Cardiac fibroblast (primary cell): Measurements from ENCODE around the gene PRKACA.

ENCODE experiments used
- DNase-seq, 2 donors: peaks; one replicate each; pipeline versions ENCODE4 v3.0.0 to v3.0.0-alpha.2; 2010; ENCODE audit warnings: low read depth in 2 of 2
- H3K4me3 ChIP-seq, 2 donors: replicated peaks in 1 of 2; 1 replicate in 1 of 2; 2 replicates in 1 of 2; pipeline ENCODE4 v1.5.1; 2011; ENCODE audit warnings: low read depth in 2 of 2, low read length in 2 of 2, mild to moderate bottlenecking in 2 of 2, moderate library complexity in 1 of 2
- TF ChIP-seq, protein P1 (sequence below): IDR thresholded peaks from one replicate; pipeline ENCODE4 v1.5.1; 2011; ENCODE audit warnings: low read depth, mild to moderate bottlenecking, low read length, inconsistent platforms

The PRKACA gene

DNA sequence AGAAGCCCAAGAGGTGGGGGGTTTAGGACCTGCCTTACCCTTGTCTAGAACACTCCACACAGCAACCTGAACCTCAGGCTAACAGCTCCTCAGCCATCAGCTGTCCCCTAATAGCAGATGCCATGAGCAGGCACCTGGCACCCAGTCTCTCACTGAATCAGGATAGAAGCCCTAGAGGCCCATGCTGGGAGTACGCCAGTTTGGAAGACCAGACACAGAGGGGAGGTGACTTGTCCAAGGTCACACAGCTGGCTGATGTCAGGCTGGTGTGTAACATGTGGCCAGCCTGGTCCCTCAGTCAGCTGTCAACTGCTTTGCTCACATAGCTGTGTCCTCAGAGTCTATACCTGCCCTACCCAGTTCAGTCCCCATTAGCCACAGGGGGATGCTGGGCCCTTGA is 14.3 kb downstream of the PRKACA start:
- TF ChIP-seq, protein P1, sequence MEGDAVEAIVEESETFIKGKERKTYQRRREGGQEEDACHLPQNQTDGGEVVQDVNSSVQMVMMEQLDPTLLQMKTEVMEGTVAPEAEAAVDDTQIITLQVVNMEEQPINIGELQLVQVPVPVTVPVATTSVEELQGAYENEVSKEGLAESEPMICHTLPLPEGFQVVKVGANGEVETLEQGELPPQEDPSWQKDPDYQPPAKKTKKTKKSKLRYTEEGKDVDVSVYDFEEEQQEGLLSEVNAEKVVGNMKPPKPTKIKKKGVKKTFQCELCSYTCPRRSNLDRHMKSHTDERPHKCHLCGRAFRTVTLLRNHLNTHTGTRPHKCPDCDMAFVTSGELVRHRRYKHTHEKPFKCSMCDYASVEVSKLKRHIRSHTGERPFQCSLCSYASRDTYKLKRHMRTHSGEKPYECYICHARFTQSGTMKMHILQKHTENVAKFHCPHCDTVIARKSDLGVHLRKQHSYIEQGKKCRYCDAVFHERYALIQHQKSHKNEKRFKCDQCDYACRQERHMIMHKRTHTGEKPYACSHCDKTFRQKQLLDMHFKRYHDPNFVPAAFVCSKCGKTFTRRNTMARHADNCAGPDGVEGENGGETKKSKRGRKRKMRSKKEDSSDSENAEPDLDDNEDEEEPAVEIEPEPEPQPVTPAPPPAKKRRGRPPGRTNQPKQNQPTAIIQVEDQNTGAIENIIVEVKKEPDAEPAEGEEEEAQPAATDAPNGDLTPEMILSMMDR, result no peak
- no peak for DNase-seq
- H3K4me3 ChIP-seq, result no peak overlapping the region

DNA sequence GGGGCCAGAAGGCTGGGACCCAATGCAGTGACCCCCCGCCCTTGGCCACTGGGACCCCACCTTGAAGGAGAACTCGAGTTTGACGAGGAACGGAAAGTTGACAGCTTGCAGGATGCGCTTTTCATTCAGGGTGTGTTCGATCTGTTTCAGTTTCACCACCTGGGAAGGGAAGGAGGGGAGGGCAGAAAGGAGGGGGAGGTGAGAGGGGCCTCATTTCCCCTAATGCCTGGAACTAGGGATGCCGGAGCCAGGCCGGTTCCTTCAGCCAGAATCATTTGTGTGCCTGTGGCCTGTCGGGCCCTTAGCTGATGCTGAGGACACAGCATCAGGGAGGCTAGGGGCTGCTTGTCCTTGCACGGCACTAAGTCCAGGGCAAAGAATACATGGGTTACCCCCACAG is 14.8 kb downstream of the PRKACA start:
- H3K4me3 ChIP-seq, result no peak overlapping the region
- DNase-seq, result no peak
- TF ChIP-seq, protein P1, result no peak

DNA sequence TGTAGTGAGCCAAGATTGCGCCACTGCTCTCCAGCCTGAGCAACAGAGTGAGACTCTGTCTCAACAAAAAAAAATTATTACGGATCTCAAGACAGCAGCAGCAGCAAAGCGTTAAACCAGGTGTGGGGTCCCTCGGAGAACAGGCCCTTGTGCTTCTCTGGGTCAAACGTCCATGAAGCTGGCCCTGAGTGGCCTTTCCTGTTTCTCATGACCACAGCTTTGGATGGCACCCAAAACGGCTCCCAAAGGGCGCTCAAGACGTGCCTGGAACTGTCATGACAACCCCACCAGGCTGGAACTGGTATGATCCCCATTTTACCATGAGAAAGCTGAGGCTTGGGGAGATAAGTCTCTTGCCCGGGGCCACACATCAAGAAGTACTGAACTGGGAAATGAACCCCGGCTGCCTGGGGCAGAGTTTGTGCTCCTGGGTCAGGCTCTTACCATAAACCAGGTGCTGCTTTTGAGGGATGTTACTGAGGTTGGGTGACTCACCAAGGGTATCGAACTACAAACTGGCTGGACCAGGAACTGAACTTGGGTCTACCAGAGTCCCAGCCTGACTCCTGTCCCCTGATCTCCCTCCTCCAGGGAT is 15.4 kb downstream of the PRKACA start:
- DNase-seq, result peak; percentile 33 to 39
- H3K4me3 ChIP-seq, result no peak overlapping the region
- TF ChIP-seq, protein P1, result no peak

DNA sequence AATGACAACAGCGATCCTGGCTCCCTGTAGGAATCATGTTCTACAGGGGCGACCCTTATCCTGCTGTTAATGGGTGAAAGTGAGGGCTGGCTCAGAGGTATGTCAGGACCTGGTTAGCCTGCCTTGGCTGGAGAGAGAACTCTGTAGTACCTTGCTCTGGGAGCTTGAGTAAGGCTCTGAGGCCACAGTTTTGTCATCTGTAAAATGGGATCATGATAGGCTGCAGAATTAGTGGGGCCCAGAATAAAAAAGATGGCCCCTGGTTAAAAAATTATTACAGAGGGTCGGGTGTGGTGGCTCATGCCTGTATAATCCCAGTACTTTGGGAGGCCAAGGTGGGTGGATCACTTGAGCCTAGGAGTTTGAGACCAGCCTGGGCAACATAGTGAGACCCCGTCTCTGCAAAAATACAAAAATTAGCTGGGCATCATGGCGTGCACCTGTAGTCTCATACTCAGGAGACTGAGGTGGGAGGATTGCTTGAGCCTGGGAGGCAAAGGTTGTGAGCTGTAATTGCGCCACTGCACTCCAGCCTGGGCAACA is 16.5 kb downstream of the PRKACA start:
- no peak for DNase-seq
- H3K4me3 ChIP-seq, result no peak overlapping the region
- TF ChIP-seq, protein P1, result no peak

DNA sequence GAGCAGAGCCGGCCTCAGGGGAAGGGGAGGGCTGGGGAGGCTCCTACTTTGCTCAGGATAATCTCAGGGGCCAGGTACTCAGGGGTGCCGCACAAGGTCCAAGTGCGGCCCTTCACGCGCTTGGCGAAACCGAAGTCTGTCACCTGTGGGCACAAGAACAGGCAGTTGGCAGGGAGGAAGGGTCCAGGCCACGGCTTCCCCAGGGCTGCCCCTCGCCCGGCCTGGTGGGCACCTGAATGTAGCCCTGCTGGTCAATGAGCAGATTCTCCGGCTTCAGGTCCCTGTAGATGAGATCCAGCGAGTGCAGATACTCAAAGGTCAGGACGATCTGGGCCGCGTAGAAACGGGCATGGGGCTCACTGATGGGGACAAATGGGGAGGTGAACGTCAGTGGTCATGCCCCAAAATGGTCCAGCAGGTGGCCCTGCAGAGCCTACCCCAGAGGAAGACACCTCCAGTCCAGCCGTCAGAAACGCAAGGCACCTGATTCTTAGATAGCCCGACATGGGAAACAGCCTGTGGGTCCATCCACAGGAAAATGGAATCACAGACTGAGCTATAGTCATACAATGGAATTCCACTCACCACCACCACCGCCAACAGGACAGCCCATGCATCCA is 19.9 kb downstream of the PRKACA start:
- no peak for DNase-seq
- H3K4me3 ChIP-seq, result no peak overlapping the region
- TF ChIP-seq, protein P1, result peak; percentile 21

DNA sequence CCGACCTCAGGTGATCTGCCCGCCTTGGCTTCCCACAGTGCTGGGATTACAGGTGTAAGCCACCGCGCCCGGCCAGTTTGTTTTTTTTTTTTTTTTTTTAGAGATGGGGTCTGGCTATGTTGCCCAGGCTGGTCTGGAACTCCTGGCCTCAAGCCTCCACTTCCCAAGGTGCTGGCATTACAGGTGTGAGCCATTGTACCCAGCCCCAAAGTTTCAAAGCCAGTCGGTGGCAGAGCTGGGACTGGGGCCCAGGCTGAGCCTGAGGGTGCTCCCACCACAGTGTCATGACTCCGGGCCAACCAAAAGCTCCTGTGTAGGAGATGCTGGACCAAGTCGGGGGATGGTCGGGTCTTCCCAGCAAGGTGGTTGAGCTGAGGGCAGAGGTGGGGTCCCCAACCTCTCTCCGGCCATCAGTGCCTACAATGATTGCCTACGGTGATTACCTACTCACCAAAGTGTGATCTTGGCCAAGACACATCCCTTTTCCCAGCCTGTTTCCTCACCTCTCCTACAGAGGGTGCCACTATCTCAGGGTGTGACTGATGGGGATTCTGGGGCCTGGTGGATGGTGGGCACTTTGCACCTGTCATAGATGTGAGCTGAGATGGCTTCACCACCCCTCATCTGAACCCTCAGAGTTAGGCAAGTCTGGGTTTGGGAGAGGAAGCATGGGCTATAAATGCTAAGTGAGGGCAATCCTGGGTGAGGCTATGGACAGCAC is 21.1 kb downstream of the PRKACA start:
- no peak for DNase-seq
- TF ChIP-seq, protein P1, result no peak
- H3K4me3 ChIP-seq, result no peak overlapping the region
